ENCODE measurements around the gene WDFY4. TPM values are rescaled to one million over a fixed set of nuclear protein-coding genes. Genes with fewer than 3 reads are reported as not detected.

Gene WDFY4
- polyA plus RNA-seq, 1 donor (not counting 4 experiments of a cell fraction or from before 2014, with no cell fraction given) = 0.04 TPM

DNA sequence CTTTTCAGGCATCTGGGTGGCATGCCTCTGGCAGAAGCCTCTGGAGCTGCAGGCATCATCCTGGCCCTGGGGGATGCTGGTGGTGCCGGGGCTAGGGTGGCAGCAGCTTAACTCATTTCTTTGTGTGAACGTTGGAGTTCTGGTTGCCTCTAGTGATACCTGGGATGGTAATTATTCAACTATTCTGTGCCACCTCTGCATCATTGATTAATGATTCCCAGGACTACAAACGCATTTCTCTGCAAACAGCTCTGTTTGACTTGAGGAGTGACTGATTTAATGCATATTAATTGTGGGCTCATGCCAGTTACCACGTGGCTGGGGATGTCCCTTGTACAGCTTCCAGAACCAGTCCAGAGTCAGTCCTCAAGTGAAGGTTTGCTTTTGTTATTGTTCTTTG, 199.0 kb downstream of the WDFY4 start:
- dilution Hi-C loops (cut with MboI; ENCODE audit: extremely low pct_ligation_motif_present, low sequenced_read_pairs) = no loop called here
- no peak for TF ChIP-seq EZH2 (IDR thresholded peaks at IDR 0.05; ENCODE audit: low read length)
- TF ChIP-seq, protein P1, sequence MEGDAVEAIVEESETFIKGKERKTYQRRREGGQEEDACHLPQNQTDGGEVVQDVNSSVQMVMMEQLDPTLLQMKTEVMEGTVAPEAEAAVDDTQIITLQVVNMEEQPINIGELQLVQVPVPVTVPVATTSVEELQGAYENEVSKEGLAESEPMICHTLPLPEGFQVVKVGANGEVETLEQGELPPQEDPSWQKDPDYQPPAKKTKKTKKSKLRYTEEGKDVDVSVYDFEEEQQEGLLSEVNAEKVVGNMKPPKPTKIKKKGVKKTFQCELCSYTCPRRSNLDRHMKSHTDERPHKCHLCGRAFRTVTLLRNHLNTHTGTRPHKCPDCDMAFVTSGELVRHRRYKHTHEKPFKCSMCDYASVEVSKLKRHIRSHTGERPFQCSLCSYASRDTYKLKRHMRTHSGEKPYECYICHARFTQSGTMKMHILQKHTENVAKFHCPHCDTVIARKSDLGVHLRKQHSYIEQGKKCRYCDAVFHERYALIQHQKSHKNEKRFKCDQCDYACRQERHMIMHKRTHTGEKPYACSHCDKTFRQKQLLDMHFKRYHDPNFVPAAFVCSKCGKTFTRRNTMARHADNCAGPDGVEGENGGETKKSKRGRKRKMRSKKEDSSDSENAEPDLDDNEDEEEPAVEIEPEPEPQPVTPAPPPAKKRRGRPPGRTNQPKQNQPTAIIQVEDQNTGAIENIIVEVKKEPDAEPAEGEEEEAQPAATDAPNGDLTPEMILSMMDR (optimal IDR thresholded peaks at IDR 0.05 in 1 of 3, IDR thresholded peaks at IDR 0.05 in 1 of 3, conservative IDR thresholded peaks at IDR 0.05 in 1 of 3; ENCODE audit: extremely low read depth in 1 of 3, insufficient read depth in 2 of 3, low read length in 3 of 3) = no peak
- Histone ChIP-seq H3K9me3 (ENCODE audit: control insufficient read depth, low read depth, low read length) (no peaks in the 10 kb centered on the region), H3K27me3 (ENCODE audit: control insufficient read depth, extremely low read depth, insufficient read depth, low read length) (no peaks in the 10 kb centered on the region), H3K9me1 (ENCODE audit: control insufficient read depth, extremely low read depth, insufficient read depth, low read length) (no peaks in the 10 kb centered on the region), H3K4me1 (ENCODE audit: control insufficient read depth, extremely low read depth, insufficient read depth, low read length) (no peaks in the 10 kb centered on the region), H4K20me1 (ENCODE audit: control insufficient read depth, extremely low read depth, insufficient read depth, low read length) (no peaks in the 10 kb centered on the region), H3K4me3 (ENCODE audit: control insufficient read depth in 2 of 3, extremely low read depth in 1 of 3, insufficient read depth in 2 of 3, low read depth in 1 of 3, low read length in 3 of 3) (no peak overlapping the region), H3K4me2 (ENCODE audit: control insufficient read depth, extremely low read depth, insufficient read depth, low read depth, low read length) (no peak overlapping the region), H3K79me2 (ENCODE audit: control insufficient read depth, insufficient read depth, low read length) (no peaks in the 10 kb centered on the region), H3K9ac (ENCODE audit: control insufficient read depth, extremely low read depth, insufficient read depth, low read length) (no peak overlapping the region), H3K27ac (ENCODE audit: control insufficient read depth, insufficient read depth, low read length) (no peak overlapping the region), H2AFZ (ENCODE audit: control insufficient read depth, low read length) (no peak overlapping the region), H3K36me3 (ENCODE audit: control insufficient read depth in 2 of 2, extremely low read depth in 1 of 2, insufficient read depth in 2 of 2, low read length in 2 of 2) (no peaks in the 10 kb centered on the region)
- FAIRE-seq (no peak), DNase-seq (ENCODE audit: low read depth, low spot score) (no peak)

- Histone ChIP-seq H3K27me3 (ENCODE audit: control insufficient read depth, extremely low read depth, insufficient read depth, low read length) (no peaks in the 10 kb centered on the region), H3K4me1 (ENCODE audit: control insufficient read depth, extremely low read depth, insufficient read depth, low read length) (no peaks in the 10 kb centered on the region), H2AFZ (ENCODE audit: control insufficient read depth, low read length) (no peak overlapping the region), H3K27ac (ENCODE audit: control insufficient read depth, insufficient read depth, low read length) (no peak overlapping the region), H3K9ac (ENCODE audit: control insufficient read depth, extremely low read depth, insufficient read depth, low read length) (no peak overlapping the region), H3K9me3 (ENCODE audit: control insufficient read depth, low read depth, low read length) (no peaks in the 10 kb centered on the region), H4K20me1 (ENCODE audit: control insufficient read depth, extremely low read depth, insufficient read depth, low read length) (no peaks in the 10 kb centered on the region), H3K79me2 (ENCODE audit: control insufficient read depth, insufficient read depth, low read length) (no peaks in the 10 kb centered on the region), H3K4me3 (ENCODE audit: control insufficient read depth in 2 of 3, extremely low read depth in 1 of 3, insufficient read depth in 2 of 3, low read depth in 1 of 3, low read length in 3 of 3) (no peak overlapping the region), H3K9me1 (ENCODE audit: control insufficient read depth, extremely low read depth, insufficient read depth, low read length) (no peaks in the 10 kb centered on the region), H3K4me2 (ENCODE audit: control insufficient read depth, extremely low read depth, insufficient read depth, low read depth, low read length) (no peak overlapping the region), H3K36me3 (ENCODE audit: control insufficient read depth in 2 of 2, extremely low read depth in 1 of 2, insufficient read depth in 2 of 2, low read length in 2 of 2) (no peaks in the 10 kb centered on the region)
- TF ChIP-seq, protein P1 (optimal IDR thresholded peaks at IDR 0.05 in 1 of 3, IDR thresholded peaks at IDR 0.05 in 1 of 3, conservative IDR thresholded peaks at IDR 0.05 in 1 of 3; ENCODE audit: extremely low read depth in 1 of 3, insufficient read depth in 2 of 3, low read length in 3 of 3) = no peak
- no peak for TF ChIP-seq EZH2 (IDR thresholded peaks at IDR 0.05; ENCODE audit: low read length)
- dilution Hi-C loops (cut with MboI; ENCODE audit: extremely low pct_ligation_motif_present, low sequenced_read_pairs) = no loop called here
- DNase-seq (ENCODE audit: low read depth, low spot score) (no peak), FAIRE-seq (no peak)
These were observed 199.7 kb downstream of the WDFY4 start for GRCh38 chr10:48884179-48885045.

All from keratinocyte (primary cell).